Daoy (cell line): ENCODE measurements around the gene MAP2K1. TPM values are rescaled to one million over a fixed set of nuclear protein-coding genes. Genes with fewer than 3 reads are reported as not detected.
"Not testable (repeated sequence)": the region's sequence is repeated elsewhere in the genome, so short reads cannot be mapped to it uniquely, and the experiment has no call there.

ENCODE experiments used
- DNase-seq: peaks from one replicate; pipeline ENCODE4 v3.0.0-alpha.2; 2015; ENCODE audit warnings: low read depth
- total RNA-seq: library from RNA; depleted of rRNA; stranded (reverse); fragments of >200 nt; shearing (Covaris generic); gene quantifications from 2 replicates; pipeline ENCODE4 v1.2.3, GENCODE V29; 2014; rRNA removed

Gene MAP2K1
- 30.7 and 47.9 TPM in 2 replicates for total RNA-seq

GRCh38 chr15:66386204-66387123 is at the start of gene MAP2K1:
MAP2K1 (plus strand) TSS chr15:66386912; CDS start chr15:66387348, 436 bp downstream.
- peak; percentile 97 for DNase-seq

- DNase-seq: not testable (repeated sequence)
These were observed 38.2 kb upstream of the MAP2K1 start for GRCh38 chr15:66348530-66348929.

GRCh38 chr15:66356077-66356358 is 30.7 kb upstream of the MAP2K1 start:
- no peak for DNase-seq

GRCh38 chr15:66356359-66357236 is 30.1 kb upstream of the MAP2K1 start, which contains the start of gene TIPIN:
TIPIN (minus strand) TSS chr15:66356685; CDS start chr15:66352947, 3,738 bp downstream.
- DNase-seq: peak; percentile 97

- DNase-seq: peak; percentile 8
These were observed 27.0 kb upstream of the MAP2K1 start for GRCh38 chr15:66359740-66360139.

- not testable (repeated sequence) for DNase-seq
These were observed 24.8 kb upstream of the MAP2K1 start for GRCh38 chr15:66361745-66362460.

GRCh38 chr15:66362776-66363175 is 23.9 kb upstream of the MAP2K1 start:
- DNase-seq: no peak

GRCh38 chr15:66364944-66365528 is 21.7 kb upstream of the MAP2K1 start:
- no peak for DNase-seq

GRCh38 chr15:66369773-66370651 is 16.7 kb upstream of the MAP2K1 start:
- DNase-seq: peak; percentile 24

- DNase-seq: no peak
These were observed 12.5 kb upstream of the MAP2K1 start for GRCh38 chr15:66374179-66374578.

GRCh38 chr15:66378814-66379430 is 7.8 kb upstream of the MAP2K1 start:
- DNase-seq: no peak

- DNase-seq: not testable (repeated sequence)
These were observed 5.3 kb upstream of the MAP2K1 start for GRCh38 chr15:66381376-66381775.

GRCh38 chr15:66387163-66388042 is 691 bp downstream of the MAP2K1 start:
- DNase-seq: peak; percentile 83

GRCh38 chr15:66388043-66388363 is 1.3 kb downstream of the MAP2K1 start:
- DNase-seq: no peak

GRCh38 chr15:66388576-66388975 is 1.9 kb downstream of the MAP2K1 start:
- no peak for DNase-seq

- DNase-seq: no peak
These were observed 2.6 kb downstream of the MAP2K1 start for GRCh38 chr15:66389098-66389858.

- DNase-seq: no peak
These were observed 3.2 kb downstream of the MAP2K1 start for GRCh38 chr15:66389859-66390381.

- DNase-seq: peak; percentile 14
These were observed 4.0 kb downstream of the MAP2K1 start for GRCh38 chr15:66390678-66391077.
